RWPE1 (cell line): ENCODE data around the gene DUS2.

Experiments used
- CTCF ChIA-PET: fragments of 350-600 bp; sonication (Branson Sonifier 250); formaldehyde crosslinking; extraction: SDS; loops from one replicate; lab custom pipeline; 2021; lab: Yijun Ruan, JAX
- POLR2A ChIA-PET: fragments of 400-600 bp; formaldehyde crosslinking; extraction: SDS; loops from one replicate; lab custom pipeline; 2020; ENCODE audit warnings: antibody characterized with exemption; ENCODE audit not compliant: low non-redundant PET; lab: Yijun Ruan, JAX
- DNase-seq: peaks from one replicate; pipeline ENCODE4 v3.0.0; 2012; ENCODE audit warnings: low spot score
- H3K27ac ChIP-seq: fragments of 450-650 bp; 2 replicates; pipeline ENCODE4 v1.5.1; 2017
- TF ChIP-seq, protein P1 (sequence below): fragments of 450-650 bp; conservative IDR thresholded peaks from 2 replicates; pipeline ENCODE4 v1.5.1; 2017; ENCODE audit warnings: low read depth, mild to moderate bottlenecking

Gene DUS2

DNA sequence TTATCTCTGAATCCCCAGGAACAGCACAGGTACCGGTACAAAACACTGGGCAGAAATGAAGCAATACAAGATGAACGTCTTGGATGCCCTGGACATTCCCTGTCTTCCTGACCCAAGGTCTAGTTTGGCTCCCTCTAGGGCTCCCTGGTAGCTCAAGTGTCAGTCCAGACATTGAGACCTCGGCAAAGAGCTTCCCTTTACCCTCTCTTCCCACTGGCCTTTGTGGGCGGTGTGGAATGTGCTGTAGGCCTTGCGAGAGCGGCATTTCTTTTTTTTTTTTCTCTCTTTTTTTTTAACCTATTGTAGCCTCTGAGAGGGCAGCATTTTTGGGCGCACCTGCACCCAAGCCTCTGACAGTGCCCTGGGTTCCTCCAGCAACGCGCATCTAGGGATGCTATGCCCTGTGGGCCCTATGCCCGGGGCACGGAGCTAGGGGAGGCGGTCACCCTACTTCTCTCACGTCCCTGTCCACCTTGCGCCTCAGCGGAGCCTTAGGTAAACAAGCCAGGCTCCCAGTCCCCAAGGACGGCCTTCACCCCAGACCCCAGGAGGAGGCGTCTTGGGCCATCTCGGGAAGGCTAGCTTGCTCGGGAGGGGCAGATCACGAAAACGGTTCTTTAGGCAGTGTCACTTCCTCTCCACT is 60.9 kb downstream of the DUS2 start:
- H3K27ac ChIP-seq, result peak overlapping the region; percentile 97
- TF ChIP-seq, protein P1, sequence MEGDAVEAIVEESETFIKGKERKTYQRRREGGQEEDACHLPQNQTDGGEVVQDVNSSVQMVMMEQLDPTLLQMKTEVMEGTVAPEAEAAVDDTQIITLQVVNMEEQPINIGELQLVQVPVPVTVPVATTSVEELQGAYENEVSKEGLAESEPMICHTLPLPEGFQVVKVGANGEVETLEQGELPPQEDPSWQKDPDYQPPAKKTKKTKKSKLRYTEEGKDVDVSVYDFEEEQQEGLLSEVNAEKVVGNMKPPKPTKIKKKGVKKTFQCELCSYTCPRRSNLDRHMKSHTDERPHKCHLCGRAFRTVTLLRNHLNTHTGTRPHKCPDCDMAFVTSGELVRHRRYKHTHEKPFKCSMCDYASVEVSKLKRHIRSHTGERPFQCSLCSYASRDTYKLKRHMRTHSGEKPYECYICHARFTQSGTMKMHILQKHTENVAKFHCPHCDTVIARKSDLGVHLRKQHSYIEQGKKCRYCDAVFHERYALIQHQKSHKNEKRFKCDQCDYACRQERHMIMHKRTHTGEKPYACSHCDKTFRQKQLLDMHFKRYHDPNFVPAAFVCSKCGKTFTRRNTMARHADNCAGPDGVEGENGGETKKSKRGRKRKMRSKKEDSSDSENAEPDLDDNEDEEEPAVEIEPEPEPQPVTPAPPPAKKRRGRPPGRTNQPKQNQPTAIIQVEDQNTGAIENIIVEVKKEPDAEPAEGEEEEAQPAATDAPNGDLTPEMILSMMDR, result no peak
- DNase-seq, result no peak
- POLR2A ChIA-PET, result interaction anchor here (0.7 to 1.0 kb wide), 2 partner anchors 10 to 11 kb away, joined by 5 read pairs; no protein-coding TSS in a partner anchor
- CTCF ChIA-PET, result interaction anchor here (0.6 to 1.1 kb wide), 2 partner anchors 9 to 56 kb away, joined by 3 to 6 read pairs; no protein-coding TSS in a partner anchor

DNA sequence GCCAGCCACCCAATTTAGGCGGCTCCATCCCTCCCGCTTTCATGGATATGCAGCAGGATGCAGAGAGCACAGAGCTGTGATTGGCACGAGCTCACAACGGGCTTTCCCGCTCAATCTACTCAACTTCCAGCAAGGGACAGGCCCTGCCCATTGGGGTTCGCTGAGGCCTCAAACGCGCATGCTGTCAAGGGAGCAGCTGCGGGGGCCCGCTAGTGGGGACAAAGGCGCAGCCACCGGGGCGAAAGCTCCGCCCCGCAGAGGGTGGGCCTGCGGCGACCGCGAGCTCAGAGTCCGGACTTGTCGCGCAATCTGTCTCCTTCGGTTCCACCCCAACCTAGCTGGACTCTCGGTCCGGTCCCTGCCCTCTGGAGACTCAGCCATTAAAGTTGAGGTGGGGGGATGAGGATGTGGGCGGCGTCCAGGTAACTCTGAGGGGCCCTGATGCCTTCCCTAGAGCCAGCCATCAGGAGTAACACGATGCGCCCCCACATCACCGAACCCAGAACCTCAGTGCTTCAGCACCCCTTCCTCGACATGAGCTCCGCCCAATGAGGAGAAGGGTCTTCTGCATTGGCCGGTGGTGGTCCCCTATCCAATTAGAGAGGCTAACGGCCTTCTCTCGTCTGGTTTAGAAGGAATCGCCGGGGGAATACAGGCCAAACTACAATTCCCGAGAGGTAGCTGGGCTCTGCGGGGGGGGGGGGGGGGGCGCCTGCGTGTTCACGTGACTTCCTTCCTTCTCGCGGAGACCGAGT is 61.6 kb downstream of the DUS2 start:
- ChIA-PET CTCF (interaction anchor here (0.6 to 1.1 kb wide), 4 partner anchors 8 to 56 kb away, joined by 3 to 6 read pairs (median 4); no protein-coding TSS in a partner anchor), POLR2A (interaction anchor here (0.6 to 1.2 kb wide), 4 partner anchors 11 to 224 kb away, joined by 3 to 5 read pairs (median 5); no protein-coding TSS in a partner anchor)
- TF ChIP-seq, protein P1, result peak; percentile 15; the same call in 1 of the 2 replicates
- peak; percentile 97 for DNase-seq
- H3K27ac ChIP-seq, result peak overlapping the region; percentile 97

DNA sequence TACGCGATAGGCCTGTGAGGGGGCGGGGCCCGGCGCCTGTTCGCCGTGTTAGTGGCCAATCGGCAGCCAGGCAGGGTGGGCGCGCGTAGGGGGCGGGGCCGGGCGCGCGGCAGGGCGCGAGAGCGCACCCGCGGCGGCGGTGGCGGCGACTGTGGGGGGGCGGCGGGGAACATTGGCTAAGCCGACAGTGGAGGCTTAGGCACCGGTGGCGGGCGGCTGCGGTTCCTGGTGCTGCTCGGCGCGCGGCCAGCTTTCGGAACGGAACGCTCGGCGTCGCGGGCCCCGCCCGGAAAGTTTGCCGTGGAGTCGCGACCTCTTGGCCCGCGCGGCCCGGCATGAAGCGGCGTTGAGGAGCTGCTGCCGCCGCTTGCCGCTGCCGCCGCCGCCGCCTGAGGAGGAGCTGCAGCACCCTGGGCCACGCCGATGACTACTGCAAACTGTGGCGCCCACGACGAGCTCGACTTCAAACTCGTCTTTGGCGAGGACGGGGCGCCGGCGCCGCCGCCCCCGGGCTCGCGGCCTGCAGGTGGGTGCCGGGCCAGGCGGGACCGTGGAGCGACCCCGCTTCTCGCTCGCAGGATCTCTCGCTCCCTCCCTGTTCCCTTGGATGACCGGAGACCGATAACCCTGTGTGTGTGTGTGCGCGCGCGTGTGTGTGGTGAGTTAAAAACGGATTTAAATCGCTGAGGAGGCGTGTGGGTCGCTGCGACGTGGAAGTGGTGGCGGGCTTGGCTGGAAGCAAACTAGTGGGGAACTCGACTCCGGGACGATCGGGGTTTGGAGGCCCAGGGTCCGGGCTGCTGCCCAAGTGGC is 62.4 kb downstream of the DUS2 start, which contains the start of gene NFATC3:
Gene NFATC3 (plus strand): TSS at position 112 of the 813 bp plus-strand sequence. CDS start 312 bp downstream, at position 424.
- TF ChIP-seq, protein P1, result no peak
- ChIA-PET POLR2A (interaction anchor here (0.6 to 1.2 kb wide), 5 partner anchors 11 to 224 kb away, joined by 3 to 5 read pairs (median 5); no protein-coding TSS in a partner anchor), CTCF (interaction anchor here (0.9 to 1.0 kb wide), 2 partner anchors 17 to 30 kb away, joined by 3 to 5 read pairs; no protein-coding TSS in a partner anchor)
- DNase-seq, result no peak
- peak within 1 kb of the TSS; percentile 97 for H3K27ac ChIP-seq

DNA sequence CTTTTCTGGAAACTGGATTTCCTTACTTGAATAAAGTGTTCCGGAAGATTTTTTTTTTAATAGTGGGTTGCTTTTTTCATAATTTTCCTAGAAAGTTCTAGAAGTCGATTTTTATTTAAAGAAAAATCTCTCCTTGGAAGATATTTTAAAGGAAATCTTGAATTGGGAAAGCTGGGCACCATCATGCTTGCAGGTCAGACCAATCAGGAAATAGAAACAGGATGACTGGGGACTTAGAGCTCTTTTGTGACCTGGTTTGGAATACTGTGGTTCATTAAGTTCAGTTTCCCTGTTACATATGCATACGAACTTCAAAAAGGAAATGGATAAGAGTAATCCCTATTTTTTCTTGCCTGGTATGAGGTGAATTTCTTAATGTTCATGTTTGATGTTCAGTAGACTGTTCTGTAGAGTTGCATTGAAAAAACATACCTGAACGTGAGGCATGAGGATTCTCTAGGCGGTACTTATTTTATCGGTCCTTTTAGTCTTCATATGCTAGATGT is 63.3 kb downstream of the DUS2 start:
- peak overlapping the region; percentile 97 for H3K27ac ChIP-seq
- TF ChIP-seq, protein P1, result no peak
- ChIA-PET POLR2A (no interaction called here), CTCF (interaction anchor here (0.5 to 1.1 kb wide), 3 partner anchors 43 to 140 kb away, joined by 3 read pairs; no protein-coding TSS in a partner anchor)
- peak; percentile 45 for DNase-seq

DNA sequence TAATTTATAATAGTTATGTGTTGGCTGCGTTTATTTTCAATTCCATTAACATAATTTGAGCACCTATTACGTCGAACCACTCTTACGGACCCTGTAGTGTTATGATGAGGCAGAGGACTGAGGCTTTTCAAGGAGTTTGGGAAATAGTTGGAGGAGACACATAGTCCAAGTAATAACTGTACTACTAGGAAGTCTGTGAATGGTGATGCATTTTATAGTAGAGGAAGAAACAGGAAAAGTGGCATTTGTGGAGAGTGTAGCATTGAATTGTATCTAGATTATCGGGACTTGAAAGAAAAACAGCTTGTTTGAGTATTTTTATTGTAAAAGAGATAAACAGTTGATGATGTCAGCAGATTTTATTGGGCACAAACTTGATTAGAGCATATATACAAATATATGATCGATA is 63.8 kb downstream of the DUS2 start:
- DNase-seq, result no peak
- ChIA-PET POLR2A (no interaction called here), CTCF (interaction anchor here (0.5 to 1.1 kb wide), 5 partner anchors 42 to 202 kb away, joined by 3 read pairs; partner anchors contain the start of genes NRN1L and SLC7A6)
- TF ChIP-seq, protein P1, result no peak
- H3K27ac ChIP-seq, result no peak overlapping the region
